Non-pigmented ciliary epithelial cell (primary cell): ENCODE results near the gene DXO.
"Not testable (repeated sequence)": the region's sequence is repeated elsewhere in the genome, so short reads cannot be mapped to it uniquely, and the experiment has no call there.

Experiments
- DNase-seq: peaks from one replicate; pipeline ENCODE4 v3.0.0-alpha.2; 2010; ENCODE audit warnings: low read depth

DXO gene

DNA sequence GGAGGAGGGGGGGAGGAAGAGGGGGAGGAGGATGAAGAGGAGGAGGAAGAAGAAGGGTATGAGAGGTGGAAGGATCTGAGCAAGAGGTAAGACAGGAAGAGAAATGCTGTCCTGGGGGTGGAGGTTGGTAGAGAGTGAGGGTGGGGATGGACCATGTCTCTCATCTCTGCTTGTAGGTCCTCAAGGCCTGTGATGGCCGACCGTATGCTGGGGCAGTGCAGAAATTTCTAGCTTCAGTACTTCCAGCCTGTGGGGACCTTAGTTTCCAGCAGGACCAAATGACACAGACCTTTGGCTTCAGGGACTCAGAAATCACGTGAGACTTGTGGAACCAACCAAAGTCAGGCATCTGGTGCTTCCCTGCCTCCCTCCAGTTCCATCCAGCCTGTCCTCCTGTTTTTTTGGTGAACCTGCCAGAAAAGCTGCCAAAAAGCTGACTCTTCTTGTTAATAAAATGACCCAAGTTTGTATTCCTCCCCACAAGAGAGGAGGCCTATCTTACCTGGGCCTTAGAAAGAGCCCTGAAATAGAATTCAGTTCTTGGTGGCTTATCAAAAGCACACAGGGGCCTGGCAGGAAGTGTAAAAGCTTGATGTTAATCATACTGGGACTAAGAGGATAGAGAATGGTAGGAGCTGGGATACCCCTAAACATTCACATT lies 7.4 kb upstream of the DXO start:
- no peak for DNase-seq

DNA sequence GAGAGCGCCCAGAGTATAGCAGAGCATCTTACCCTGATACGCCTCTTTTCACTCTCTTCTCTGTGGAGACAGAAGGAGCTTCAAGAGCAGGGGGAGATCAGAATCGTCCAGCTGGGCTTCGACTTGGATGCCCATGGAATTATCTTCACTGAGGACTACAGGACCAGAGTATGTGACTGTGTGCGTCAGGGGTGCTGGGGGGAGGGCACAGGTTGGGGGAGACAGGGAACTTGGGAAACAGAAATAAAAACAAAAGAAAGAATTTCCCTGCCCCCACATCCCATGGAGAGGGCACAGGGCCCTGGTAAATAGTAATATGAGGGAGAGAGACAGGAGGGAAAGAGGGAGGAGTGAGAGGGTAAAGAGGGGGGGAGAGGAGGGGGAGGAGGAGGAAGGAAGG lies 6.9 kb upstream of the DXO start:
- no peak for DNase-seq

DNA sequence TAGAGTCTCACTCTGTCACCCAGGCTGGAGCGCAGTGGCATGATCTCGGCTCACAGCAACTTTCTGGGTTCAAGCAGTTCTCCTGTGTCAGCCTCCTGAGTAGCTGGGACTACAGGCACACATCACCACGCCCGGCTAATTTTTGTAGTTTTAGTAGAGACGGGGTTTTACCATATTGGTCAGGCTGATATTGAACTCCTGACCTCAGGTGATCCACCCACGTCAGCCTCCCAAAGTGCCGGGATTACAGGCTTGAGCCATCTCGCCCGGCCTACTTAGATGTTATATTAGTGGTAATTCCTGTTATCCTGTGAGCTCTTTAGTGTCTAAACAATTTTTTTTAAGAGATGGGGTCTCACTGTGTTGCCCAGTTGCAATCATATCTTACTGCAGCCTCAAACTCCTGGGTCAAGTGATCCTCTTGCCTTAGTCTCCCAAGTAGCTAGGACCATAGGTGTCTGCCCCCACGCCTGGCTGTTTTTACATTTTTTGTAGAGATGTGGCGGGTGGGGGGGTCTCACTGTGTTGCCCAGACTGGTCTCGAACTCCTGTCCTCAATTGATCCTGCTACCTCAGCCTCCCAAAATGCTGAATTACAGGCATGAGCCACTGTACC lies 6.0 kb upstream of the DXO start:
- DNase-seq, result no peak

DNA sequence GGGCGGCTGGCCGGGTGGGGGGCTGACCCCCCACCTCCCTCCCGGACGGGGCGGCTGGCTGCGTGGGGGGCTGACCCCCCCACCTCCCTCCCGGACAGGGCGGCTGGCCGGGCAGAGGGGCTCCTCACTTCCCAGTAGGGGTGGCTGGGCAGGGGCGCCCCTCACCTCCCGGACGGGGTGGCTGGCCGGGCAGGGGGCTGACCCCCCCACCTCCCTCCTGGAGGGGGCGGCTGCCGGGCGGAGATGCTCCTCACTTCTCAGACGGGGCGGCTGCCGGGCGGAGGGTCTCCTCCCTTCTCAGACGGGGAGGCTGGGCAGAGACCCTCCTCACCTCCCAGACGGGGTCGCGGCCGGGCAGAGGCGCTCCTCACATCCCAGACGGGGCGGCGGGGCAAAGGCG lies 4.1 kb upstream of the DXO start:
- not testable (repeated sequence) for DNase-seq

DNA sequence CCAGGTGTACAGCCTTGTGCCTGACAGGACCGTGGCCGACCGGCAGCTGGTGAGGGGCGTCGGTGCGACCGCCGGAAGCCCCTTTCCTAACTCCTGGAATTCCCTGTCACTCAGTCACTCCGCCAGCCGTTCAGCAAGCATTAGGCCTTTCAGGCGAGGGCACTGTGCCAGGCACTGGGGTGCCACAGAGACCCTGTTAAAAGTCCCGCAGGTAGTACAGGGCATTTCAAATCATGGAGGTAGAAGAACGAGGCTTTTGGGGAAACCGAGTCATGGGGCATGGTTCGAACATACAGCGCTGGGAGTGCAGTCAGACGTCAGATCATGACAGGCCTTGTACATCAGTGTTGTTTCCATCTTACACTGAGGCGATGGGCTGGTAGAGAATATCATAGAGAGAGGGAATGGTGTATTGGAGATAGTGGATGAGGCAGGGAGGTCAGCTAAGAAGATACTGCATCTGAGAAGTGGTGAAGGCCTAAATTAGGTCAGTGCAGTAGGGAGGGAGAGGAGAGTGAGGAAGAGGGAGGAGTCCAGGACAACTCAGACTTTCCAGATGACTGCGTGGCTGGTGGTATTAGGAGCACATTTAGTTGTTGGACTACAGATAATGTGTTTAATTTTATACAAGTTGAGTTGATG lies 892 bp upstream of the DXO start:
- DNase-seq, result no peak

DNA sequence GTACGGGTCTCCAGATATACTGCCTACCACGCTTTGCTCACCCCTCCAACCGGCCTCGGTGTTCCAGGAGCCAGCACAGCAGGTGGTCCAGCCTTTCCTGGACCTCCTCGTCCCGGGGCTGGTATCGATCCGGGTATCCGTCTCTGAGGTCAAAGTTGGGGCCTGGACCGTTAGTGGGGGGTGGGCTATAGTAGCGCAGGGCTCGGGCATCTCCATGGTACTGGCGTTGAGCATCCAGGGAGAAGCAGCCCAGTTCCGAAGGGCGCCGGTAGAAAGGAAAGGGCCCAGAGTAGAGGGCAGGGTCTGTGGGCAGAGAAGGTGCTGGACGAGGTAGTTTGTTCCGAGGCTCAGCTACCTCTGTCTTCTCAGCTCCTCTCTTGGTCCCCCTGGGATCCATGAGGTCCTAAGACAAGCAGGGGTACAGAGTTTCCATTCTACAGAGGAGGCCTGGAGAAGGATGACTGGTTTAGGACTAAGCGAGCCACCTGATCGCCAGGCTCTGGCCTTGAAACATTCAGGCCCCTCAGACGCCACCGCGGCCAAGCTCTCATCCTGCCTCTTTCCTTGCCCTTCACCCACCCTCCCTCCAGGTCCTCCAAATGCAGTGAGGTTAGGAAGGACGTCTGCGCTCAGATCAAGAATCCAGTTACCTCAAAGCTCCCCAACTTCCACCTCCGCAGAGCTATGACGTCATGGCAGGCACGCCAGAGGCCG lies 502 bp downstream of the DXO start:
- DNase-seq, result no peak

DNA sequence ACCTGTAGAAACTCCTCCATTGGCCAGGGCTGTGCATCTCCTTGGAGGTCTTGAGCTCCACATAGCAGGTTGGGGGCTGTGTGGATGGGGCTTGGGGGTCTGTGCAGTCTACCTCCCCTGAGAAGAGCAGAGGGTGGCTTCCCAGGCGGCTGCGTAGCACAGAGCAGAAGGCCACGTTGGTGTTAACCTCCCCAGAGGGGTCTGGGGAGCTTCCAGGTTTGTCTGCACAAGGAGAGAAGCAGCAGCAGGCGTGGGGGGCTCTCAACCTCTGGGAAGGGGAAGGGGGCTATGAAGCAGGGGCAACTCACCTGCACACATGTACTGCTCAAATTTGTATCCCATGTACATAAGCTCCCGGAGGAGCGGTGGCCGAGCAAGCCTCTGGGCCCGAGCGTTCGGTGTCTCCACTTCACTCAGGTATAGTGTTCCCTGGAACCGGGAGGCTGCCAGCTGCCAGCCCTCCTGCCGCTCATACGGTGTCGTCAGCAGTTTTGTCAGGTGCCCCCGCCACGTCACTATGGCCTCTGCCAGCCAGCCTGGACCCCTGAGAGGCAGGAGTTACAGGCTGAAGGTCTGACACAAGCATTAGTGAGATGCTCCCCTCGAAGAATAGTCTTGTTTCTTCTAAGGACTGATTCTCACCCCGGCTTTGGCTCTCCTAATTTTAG lies 1.2 kb downstream of the DXO start:
- no peak for DNase-seq

DNA sequence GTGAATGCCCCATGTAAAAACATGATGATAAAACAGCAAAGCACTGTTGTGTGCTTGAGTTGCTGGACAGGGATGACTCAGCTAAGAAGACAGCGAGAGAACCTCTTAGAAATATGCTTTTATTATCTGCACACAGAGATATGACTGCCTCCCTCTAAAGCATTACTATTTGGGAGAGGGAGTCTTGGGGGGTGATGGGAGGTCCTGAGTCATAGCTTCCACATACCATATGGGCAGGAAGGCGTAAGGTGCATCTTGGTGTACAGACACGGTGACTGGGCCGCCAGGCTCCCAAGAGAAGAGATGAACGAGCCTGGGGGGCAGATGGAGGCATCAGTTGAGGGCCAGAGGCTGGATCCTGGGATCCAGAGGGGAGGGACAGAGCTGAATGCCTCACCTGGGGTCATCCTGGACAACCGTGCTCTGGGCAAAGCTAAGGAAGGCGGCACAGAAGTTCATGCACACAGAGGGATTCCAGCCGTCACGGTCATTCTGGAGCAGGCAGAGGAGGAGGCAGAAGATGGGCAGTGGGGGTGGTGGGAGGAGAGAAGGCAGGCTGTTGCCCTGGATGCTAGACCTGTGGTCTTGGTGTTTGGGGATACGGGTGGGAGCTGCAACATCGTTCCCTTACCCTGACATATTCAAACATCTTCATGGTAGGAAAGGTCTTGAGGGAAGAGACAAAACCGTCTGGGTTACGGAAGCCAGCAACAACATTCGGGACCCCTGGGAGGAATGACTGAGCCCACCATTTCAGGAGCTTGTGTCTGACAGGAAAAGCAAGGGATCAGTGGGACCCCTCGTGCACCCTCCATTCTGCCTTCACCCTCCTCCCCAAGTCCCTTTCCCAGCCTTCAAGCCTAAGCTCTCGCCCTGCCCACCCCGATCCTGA lies 2.0 kb downstream of the DXO start:
- peak; percentile 63 for DNase-seq

DNA sequence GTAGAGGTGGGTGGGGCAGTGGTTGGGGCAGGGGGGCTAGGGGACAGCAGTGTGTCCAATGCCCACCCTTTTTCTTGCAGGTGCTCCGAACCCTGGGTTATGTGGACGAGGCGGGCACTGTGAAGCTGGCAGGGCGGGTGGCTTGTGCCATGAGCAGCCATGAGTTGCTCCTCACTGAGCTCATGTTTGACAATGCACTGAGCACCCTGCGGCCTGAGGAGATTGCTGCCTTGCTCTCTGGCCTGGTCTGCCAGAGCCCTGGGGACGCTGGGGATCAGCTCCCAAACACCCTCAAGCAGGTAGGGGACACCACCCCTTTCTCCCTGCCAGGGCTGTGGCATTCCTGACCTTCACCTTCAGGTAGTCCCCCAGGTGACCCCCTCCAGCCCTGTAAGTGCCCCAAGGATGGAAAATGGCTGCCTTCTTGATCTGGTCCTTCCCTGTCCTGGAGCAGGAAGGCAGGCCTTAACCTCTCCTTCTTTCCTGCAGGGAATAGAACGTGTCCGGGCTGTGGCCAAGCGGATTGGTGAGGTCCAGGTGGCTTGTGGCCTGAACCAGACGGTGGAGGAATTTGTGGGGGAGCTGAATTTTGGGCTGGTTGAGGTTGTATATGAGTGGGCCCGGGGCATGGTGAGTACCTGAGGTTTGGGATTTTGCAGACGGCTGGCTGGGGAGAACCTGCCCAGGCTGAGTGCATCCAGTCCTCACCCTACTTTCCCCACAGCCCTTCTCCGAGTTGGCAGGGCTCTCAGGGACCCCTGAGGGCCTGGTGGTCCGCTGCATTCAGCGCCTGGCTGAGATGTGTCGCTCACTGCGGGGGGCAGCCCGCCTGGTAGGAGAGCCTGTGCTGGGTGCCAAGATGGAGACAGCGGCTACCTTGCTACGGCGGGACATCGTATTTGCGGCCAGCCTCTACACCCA lies 2.9 kb downstream of the DXO start:
- no peak for DNase-seq

DNA sequence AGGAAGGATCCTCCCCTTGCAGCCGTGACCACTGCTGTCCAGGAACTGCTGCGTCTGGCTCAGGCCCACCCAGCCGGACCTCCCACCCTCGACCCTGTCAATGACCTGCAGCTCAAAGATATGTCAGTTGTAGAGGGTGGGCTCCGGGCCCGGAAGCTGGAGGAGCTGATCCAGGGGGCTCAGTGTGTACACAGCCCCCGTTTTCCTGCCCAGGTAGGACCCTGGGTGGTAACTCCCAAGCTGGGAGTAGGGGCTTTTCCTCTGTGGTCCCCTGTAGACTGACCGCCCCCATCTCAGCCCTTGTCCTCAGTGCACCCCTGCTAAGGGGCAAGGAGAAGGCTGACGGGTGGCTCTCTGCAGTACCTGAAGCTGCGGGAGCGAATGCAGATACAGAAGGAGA lies 3.6 kb downstream of the DXO start:
- no peak for DNase-seq

DNA sequence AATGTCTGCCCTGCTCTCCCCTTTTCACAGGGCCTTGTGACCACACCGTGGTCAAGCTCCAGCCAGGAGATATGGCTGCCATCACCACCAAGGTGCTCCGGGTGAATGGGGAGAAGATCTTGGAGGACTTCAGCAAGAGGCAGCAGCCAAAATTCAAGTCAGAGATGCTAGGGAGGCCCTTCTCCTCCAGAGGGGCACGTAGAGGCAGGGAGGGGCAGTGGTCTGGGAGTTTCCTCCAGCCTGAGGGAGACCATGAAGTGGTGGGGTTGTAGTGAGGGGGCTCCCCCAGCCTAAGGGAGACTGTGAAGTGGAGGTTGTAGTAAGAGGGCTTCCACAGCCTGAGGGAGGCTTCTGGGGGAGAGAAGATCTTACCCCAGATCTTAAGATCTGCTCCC lies 4.0 kb downstream of the DXO start:
- no peak for DNase-seq

DNA sequence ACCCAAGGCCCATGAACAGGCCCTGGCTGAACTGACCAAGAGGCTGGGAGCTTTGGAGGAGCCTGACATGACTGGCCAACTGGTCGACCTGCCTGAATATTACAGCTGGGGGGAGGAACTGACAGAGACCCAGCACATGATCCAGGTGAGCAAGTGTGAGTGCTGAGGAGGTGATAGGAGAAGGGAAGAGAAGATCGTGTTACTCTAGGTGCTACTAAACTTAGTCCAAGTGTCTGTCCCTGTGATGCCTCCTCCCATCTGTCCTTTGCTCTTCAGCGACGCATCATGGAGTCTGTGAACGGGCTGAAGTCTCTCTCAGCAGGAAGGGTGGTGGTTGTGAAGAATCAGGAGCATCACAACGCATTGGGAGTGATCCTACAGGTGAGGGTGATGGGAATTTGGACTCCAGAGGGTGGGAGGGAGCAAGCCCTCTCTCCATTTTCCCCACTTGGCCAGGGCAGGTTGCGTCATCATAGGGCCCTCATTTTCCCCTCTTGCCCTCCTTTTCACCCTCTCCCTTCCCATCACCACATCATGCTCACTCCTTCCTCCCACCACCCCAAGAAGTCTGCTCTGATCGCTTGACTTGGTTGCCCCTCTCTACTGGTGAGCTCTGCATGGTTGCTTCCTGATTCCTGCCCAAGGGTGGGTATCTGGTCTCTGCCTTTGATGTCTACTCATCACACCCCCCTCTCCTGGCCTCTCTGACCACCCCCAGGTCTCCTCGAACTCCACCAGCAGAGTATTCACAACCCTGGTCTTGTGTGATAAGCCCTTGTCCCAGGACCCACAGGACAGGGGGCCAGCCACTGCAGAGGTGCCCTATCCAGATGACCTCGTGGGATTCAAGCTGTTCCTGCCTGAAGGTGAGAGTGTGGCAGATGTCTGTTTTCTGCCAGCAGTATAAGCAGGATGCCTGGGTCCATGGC lies 4.7 kb downstream of the DXO start:
- no peak for DNase-seq

DNA sequence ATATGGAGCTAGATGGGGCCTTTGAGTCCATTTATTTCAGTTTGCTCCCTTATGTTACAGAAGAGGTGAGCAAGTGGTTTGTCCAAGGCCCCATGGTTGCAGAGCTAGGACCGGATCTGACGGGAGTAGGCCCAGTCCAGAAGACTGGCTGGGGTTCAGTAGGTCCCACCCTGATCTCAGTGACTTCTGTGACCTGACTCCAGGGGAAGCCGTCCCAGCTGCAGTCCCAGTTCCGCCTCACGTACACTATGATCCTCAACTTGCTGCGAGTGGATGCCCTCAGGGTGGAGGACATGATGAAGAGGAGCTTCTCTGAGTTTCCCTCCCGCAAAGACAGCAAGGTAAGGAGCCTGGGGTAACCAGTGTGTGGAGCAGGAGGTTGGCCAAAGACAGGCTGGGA lies 5.4 kb downstream of the DXO start:
- no peak for DNase-seq

DNA sequence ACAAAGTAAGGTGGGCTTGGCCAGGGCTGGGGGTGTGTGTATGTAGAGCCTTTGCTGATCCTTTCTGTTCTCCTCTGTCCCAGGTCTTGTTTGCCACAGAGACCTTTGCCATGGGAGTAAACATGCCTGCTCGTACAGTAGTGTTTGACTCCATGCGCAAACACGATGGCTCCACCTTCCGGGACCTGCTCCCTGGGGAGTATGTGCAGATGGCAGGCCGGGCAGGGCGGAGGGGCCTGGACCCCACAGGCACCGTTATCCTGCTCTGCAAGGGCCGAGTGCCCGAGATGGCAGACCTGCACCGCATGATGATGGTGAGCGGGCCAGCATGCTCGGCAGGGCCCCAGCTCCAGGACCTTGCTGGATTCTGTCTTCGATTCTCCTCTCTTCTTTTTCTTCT lies 6.2 kb downstream of the DXO start:
- no peak for DNase-seq

DNA sequence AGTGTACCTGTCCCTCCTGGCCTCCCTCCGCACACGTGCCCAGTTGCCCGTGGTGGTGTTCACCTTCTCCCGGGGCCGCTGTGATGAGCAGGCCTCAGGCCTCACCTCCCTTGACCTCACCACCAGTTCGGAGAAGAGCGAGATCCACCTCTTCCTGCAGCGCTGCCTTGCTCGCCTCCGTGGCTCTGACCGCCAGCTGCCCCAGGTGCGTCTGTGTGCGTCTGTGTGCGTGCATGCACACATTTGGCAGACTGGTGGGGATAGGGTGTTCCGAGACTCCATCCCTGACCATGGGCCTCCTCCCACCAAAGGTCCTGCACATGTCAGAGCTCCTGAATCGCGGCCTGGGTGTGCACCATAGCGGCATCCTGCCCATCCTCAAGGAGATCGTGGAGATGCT lies 8.0 kb downstream of the DXO start:
- DNase-seq, result no peak

DNA sequence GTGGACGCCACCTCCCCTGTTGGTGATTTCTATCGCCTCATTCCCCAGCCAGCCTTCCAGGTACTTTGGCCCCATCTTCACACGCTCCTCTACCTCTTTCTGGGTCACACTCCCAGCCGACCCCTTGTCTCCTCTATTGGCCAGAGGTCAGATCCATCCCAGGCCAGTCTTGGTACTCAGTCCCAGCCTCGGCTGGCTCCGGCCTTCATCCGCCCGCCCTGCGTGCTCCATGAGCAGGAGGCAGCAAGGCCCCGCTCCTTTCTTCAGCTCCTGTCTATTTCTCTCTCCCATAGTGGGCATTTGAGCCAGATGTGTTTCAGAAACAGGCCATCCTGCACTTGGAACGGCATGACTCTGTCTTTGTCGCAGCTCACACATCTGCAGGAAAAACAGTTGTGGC lies 10.3 kb downstream of the DXO start:
- DNase-seq, result no peak

DNA sequence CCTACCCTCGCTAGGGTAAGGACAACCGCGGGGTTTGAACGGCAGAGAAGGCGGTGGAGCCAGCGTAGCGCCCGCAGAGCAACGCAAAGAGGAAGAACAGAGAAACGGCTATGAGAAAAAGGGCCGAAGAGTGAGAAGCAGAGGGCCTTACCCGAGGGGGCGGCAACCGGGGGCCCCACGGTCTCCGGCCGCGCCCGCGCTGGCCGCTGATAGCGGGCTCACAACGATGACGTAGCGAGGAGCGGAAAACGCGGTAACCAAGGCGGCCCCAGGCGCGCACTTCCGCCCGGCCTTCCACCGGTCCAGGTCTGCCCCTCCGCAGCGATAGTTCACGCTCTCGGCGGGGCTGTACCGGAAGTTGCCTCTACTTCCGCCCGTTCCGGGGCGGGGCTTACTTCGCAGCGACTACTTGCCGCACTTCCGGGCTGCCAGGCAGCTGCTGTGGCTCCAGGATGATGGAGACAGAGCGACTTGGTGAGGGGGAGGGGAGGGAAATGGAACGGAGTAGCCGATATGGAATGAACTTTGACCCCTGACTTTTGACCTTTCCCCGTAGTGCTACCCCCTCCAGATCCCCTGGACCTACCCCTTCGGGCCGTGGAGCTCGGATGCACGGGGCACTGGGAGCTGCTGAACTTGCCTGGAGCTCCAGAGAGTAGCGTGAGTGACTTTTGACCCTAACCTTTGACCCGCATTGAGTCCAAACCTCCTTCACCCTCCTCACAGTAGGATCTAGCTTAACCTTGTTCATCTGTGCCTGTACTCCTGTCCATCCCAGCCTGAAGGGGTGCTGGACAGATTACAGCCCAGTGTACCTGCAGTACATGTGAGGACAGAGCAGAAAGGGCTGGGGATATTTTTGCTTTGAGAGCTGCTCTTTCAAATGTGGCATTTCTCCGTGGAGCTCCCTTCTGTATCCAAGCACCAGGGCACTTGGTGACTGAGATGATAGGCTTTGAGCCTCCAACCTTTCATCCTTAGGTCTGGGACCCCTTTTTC lies 12.9 kb downstream of the DXO start, which contains the start of the genes NELFE and SKIC2:
Gene NELFE, minus strand, starts transcription at position 231 of the 999 bp plus-strand sequence. CDS start 525 bp downstream, outside the sequence.
Gene SKIC2, plus strand, starts transcription at position 435 of the 999 bp plus-strand sequence. Its CDS starts 18 bp downstream, at position 453.
- DNase-seq, result peak; percentile 85

DNA sequence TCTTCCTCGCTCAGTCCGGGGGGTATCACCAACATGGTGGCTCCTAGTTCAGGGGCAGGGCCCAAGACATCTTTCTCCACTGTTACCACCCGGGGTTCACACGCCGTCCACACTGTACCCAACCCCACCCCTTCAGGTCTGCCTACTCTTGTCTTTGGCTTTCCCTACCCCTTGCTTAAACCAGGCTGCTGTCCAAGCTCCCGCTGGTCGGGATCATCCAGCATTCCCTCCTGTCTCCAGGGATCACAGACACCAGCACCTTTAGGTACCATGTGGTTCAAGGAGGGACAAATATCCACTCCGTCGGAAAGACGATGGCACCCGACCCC lies 13.6 kb downstream of the DXO start:
- no peak for DNase-seq
